HG02970 (cell line): Measurements from ENCODE around the gene RAD51B.
"Not testable (repeated sequence)": the region's sequence is repeated elsewhere in the genome, so short reads cannot be mapped to it uniquely, and the experiment has no call there.

ENCODE experiments used
- ATAC-seq: cut with Tn5 transposase; IDR thresholded peaks from one replicate; pipeline ENCODE4 v1.9.1; 2021; ENCODE audit warnings: mild to moderate bottlenecking, moderate library complexity, moderate number of reproducible peaks; ENCODE audit not compliant: unreplicated experiment, low FRiP score

The RAD51B gene

GRCh38 chr14:67941456-67942018 is 122.0 kb downstream of the RAD51B start:
- no peak for ATAC-seq

- ATAC-seq: no peak
Measured at GRCh38 chr14:67942080-67942710, 122.6 kb downstream of the RAD51B start.

- no peak for ATAC-seq
Measured at GRCh38 chr14:67943947-67944346, 124.4 kb downstream of the RAD51B start.

GRCh38 chr14:67944605-67945004 is 125.0 kb downstream of the RAD51B start:
- no peak for ATAC-seq

GRCh38 chr14:67949771-67950170 is 130.2 kb downstream of the RAD51B start:
- ATAC-seq: no peak

- ATAC-seq: no peak
Measured at GRCh38 chr14:67950386-67950785, 130.8 kb downstream of the RAD51B start.

DNA sequence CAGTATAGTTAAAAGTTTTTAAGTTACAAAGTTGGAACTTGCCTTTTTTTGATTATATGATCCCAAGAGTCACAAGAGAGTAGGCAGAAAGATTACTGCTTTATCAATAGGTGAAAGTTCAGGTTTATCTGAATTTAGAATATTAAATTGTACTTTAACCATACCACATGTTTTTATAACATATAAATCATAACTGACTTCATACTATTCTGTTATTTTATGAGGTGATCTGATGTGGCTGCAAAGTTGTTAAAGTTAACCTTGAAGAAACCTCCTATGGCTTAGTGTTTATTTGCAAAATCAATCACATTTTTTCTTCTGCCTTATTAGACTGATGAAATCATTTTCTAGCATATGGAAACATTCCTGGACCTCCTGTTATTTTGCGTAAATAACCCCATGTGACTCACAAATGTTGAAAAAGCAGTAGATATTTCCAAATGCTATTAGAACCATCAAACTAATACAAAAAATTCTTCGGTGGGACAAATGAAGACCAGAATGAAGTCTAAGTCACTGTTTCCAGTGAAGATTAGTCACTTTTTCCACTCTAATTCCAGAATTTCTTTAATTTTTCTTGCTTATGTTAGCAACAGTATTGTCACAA is 132.1 kb downstream of the RAD51B start:
- ATAC-seq: no peak

- no peak for ATAC-seq
Measured at GRCh38 chr14:67952381-67952780, 132.8 kb downstream of the RAD51B start.

- ATAC-seq: no peak
Measured at GRCh38 chr14:67952786-67953185, 133.2 kb downstream of the RAD51B start.

- no peak for ATAC-seq
Measured at GRCh38 chr14:67955261-67955660, 135.7 kb downstream of the RAD51B start.

GRCh38 chr14:67957946-67958345 is 138.4 kb downstream of the RAD51B start:
- ATAC-seq: no peak

DNA sequence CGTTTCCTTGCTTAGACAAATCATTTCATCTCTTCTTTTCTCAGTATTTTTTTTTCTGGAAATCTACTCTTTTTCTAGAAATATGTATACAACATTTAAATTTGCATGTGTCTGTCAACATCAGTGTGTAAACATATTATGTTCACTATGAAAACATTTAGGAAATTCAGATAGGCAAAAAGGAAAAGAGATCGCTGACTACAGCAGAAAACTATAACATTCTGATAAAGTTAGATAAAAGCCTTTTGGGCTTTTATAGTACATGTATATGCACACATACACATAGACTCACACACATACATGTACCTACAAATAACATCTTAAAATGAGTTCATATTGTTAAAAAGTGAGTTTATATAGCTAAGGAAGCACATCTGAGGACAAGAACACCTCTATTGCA is 142.1 kb downstream of the RAD51B start:
- no peak for ATAC-seq

GRCh38 chr14:67962215-67962644 is 142.7 kb downstream of the RAD51B start:
- ATAC-seq: no peak

GRCh38 chr14:67963545-67963944 is 144.0 kb downstream of the RAD51B start:
- ATAC-seq: no peak

GRCh38 chr14:67963960-67964812 is 144.6 kb downstream of the RAD51B start:
- ATAC-seq: no peak

DNA sequence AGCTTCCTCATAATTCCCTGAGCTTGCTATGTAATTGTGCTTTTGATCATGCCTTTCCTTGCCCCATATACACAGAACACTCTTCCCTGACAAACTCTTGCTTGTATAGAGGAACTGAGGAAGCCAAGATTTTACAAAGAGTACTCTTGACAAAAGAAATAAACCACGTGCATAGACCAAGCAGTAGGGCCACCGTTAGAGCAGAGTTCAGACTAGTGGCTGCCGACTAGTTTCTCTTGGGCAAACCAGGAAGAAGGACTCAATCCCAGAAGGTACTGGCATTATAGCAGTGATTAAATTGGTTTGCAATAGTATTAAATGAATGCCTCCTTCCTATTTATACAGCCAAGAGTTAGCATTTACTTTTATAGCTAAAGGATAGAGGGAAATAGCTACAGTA is 146.1 kb downstream of the RAD51B start:
- ATAC-seq: no peak

GRCh38 chr14:67967206-67967605 is 147.6 kb downstream of the RAD51B start:
- ATAC-seq: no peak

- not testable (repeated sequence) for ATAC-seq
Measured at GRCh38 chr14:67967970-67968369, 148.4 kb downstream of the RAD51B start.

DNA sequence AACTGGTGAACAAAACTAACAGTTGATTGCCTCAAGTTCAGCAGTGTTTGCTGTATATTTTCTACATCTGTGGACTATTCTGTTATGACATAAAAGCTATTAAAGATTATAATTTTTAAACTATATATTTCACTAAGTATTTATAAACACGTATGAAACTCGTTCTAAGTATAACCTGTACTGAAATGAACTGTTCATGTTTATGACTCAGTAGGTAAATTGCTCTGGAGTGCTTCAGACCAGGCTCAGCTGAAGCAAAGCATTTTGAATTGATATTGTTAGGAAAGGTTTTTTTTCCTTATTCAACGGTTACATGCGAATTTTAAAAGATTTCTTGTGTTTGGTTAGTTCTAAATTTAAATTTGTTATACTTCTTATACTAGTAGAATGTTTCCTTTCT is 151.3 kb downstream of the RAD51B start:
- no peak for ATAC-seq

- no peak for ATAC-seq
Measured at GRCh38 chr14:67971627-67972625, 152.3 kb downstream of the RAD51B start.
